GM23338 (cell line): ENCODE data around the gene EPB41L4A. TPM values are rescaled to one million over a fixed set of nuclear protein-coding genes. Genes with fewer than 3 reads are reported as not detected.

Experiments
- ATAC-seq: fragments of 200-7000 bp; cut with Tn5 transposase; 3 replicates; pipeline ENCODE4 v1.9.1; 2020
- DNase-seq: peaks from one replicate; pipeline ENCODE4 v3.0.0-alpha.2; 2015; ENCODE audit warnings: low spot score
- H2AFZ ChIP-seq: fragments of 200-600 bp; sonication (generic); 2 replicates; pipeline ENCODE4 v1.8.0; 2016; ENCODE audit warnings: antibody characterized with exemption, mild to moderate bottlenecking, moderate library complexity
- H3F3A ChIP-seq: fragments of 200-600 bp; sonication (generic); replicated peaks from 2 replicates; pipeline ENCODE4 v1.8.0; 2017; ENCODE audit warnings: antibody characterized with exemption, mixed run types, low read depth
- H3K27ac ChIP-seq: fragments of 200-600 bp; sonication (generic); 2 replicates; pipeline ENCODE4 v1.6.1; 2016; ENCODE audit warnings: low read depth
- H3K27me3 ChIP-seq: fragments of 200-600 bp; sonication (generic); 2 replicates; pipeline ENCODE4 v1.8.0; 2016; ENCODE audit warnings: mild to moderate bottlenecking, mixed run types, moderate library complexity; ENCODE audit not compliant: insufficient read depth
- H3K36me3 ChIP-seq: fragments of 200-600 bp; sonication (generic); 2 replicates; pipeline ENCODE4 v1.8.0; 2016; ENCODE audit warnings: mild to moderate bottlenecking; ENCODE audit not compliant: insufficient read depth
- H3K4me1 ChIP-seq: fragments of 200-600 bp; sonication (generic); 2 replicates; pipeline ENCODE4 v1.8.0; 2016; ENCODE audit warnings: mild to moderate bottlenecking, moderate library complexity; ENCODE audit not compliant: insufficient read depth
- H3K4me2 ChIP-seq: fragments of 200-600 bp; sonication (generic); 2 replicates; pipeline ENCODE4 v1.7.1; 2017; ENCODE audit warnings: mixed run types
- H3K4me3 ChIP-seq: fragments of 200-600 bp; sonication (generic); 2 replicates; pipeline ENCODE4 v1.6.1; 2016; ENCODE audit warnings: mixed run types
- H3K79me2 ChIP-seq: fragments of 200-600 bp; sonication (generic); replicated peaks from 2 replicates; pipeline ENCODE4 v1.8.0; 2017; ENCODE audit warnings: mild to moderate bottlenecking; ENCODE audit not compliant: insufficient read depth
- H3K9me2 ChIP-seq: fragments of 200-600 bp; sonication (generic); 2 replicates; pipeline ENCODE4 v1.8.0; 2017; ENCODE audit not compliant: insufficient read depth
- H4K20me1 ChIP-seq: fragments of 200-600 bp; sonication (generic); replicated peaks from 2 replicates; pipeline ENCODE4 v1.8.0; 2017; ENCODE audit warnings: mild to moderate bottlenecking; ENCODE audit not compliant: insufficient read depth
- H3K27ac Mint-ChIP-seq: 2 replicates; pipeline ENCODE4 v1.8.0; 2020; ENCODE audit warnings: inconsistent platforms, mild to moderate bottlenecking, moderate library complexity, mixed read lengths
- H3K27me3 Mint-ChIP-seq: 3 replicates; pipeline ENCODE4 v1.8.0; 2022; ENCODE audit warnings: low read depth, mild to moderate bottlenecking, moderate library complexity, mixed read lengths, inconsistent platforms; ENCODE audit not compliant: insufficient read depth, poor library complexity
- H3K36me3 Mint-ChIP-seq: 3 replicates; pipeline ENCODE4 v1.8.0; 2021; ENCODE audit warnings: low read depth, mild to moderate bottlenecking, inconsistent platforms, moderate library complexity, mixed read lengths
- H3K4me1 Mint-ChIP-seq: 3 replicates; pipeline ENCODE4 v1.8.0; 2020; ENCODE audit warnings: mild to moderate bottlenecking, inconsistent platforms, mixed read lengths
- H3K4me3 Mint-ChIP-seq: 3 replicates; pipeline ENCODE4 v1.8.0; 2021; ENCODE audit warnings: moderate library complexity, mild to moderate bottlenecking, inconsistent platforms, mixed read lengths
- H3K9me3 Mint-ChIP-seq: 3 replicates; pipeline ENCODE4 v1.8.0; 2020; ENCODE audit warnings: moderate library complexity, mild to moderate bottlenecking, inconsistent platforms, mixed read lengths
- CREB1 ChIP-seq: fragments of 250-450 bp; sonication (Bioruptor Pico); IDR thresholded peaks from 2 replicates; pipeline ENCODE4 v1.5.0; 2020; ENCODE audit warnings: low read depth, mild to moderate bottlenecking, moderate library complexity
- CTCF ChIP-seq, 2 experiments: fragments of 200-600 bp in 1 of 2; sonication (generic) in 1 of 2; conservative IDR thresholded peaks; 2 replicates each; pipeline versions ENCODE4 v1.5.1 to v1.6.1; 2016 to 2017; ENCODE audit warnings: antibody characterized with exemption in 2 of 2, low read depth in 2 of 2, mild to moderate bottlenecking in 2 of 2, moderate library complexity in 1 of 2
- ETS1 ChIP-seq: IDR thresholded peaks from 2 replicates; pipeline ENCODE4 v1.6.1; 2016; ENCODE audit warnings: antibody characterized with exemption
- EZH2 ChIP-seq: fragments of 200-600 bp; sonication (generic); IDR thresholded peaks from one replicate; pipeline ENCODE4 v1.8.0; 2017; ENCODE audit warnings: antibody characterized with exemption, mild to moderate bottlenecking, low read depth; ENCODE audit not compliant: unreplicated experiment
- EZH2phosphoT487 ChIP-seq: fragments of 200-600 bp; sonication (generic); IDR thresholded peaks from one replicate; pipeline ENCODE4 v1.8.1; 2018; ENCODE audit warnings: antibody characterized with exemption; ENCODE audit not compliant: unreplicated experiment
- JUNB ChIP-seq: IDR thresholded peaks from one replicate; pipeline ENCODE4 v1.6.1; 2016; ENCODE audit warnings: antibody characterized with exemption; ENCODE audit not compliant: unreplicated experiment
- NANOG ChIP-seq: IDR thresholded peaks from 2 replicates; pipeline ENCODE4 v1.6.1; 2016; ENCODE audit warnings: antibody characterized with exemption, borderline replicate concordance
- POLR2AphosphoS5 ChIP-seq: IDR thresholded peaks from 2 replicates; pipeline ENCODE4 v1.6.1; 2016; ENCODE audit warnings: antibody characterized with exemption, low read depth
- REST ChIP-seq: IDR thresholded peaks from one replicate; pipeline ENCODE4 v1.6.1; 2018; ENCODE audit warnings: antibody characterized with exemption; ENCODE audit not compliant: unreplicated experiment
- STAT1 ChIP-seq: IDR thresholded peaks from one replicate; pipeline ENCODE4 v1.6.1; 2016; ENCODE audit warnings: antibody characterized with exemption; ENCODE audit not compliant: unreplicated experiment
- ZNF114 ChIP-seq: fragments of 250-450 bp; sonication (Bioruptor Pico); IDR thresholded peaks from 2 replicates; pipeline ENCODE4 v1.5.0; 2020; ENCODE audit warnings: mild to moderate bottlenecking, moderate library complexity
- ZNF331 ChIP-seq: fragments of 250-450 bp; sonication (Bioruptor Pico); IDR thresholded peaks from 2 replicates; pipeline ENCODE4 v1.5.0; 2020; ENCODE audit warnings: low read depth, mild to moderate bottlenecking, moderate library complexity
- ZNF462 ChIP-seq: fragments of 250-450 bp; sonication (Bioruptor Pico); IDR thresholded peaks from 2 replicates; pipeline ENCODE4 v1.5.0; 2020; ENCODE audit warnings: mild to moderate bottlenecking, moderate library complexity
- polyA plus RNA-seq: library from polyadenylated mRNA; unstranded; fragments of >200 nt; fragmentation: Nextera tagmentation; extraction: Ambion mirVana; gene quantifications from 2 replicates; pipeline ENCODE4 v1.2.1, GENCODE V29; 2016
- total RNA-seq: library from RNA; depleted of rRNA; stranded (reverse); fragments of >200 nt; shearing (Covaris generic); gene quantifications from 2 replicates; pipeline ENCODE4 v1.2.3, GENCODE V29; 2014

Gene EPB41L4A
- total and polyA plus RNA-seq, 2 experiments from 2014 or later: 5.7 to 6.0 TPM

GRCh38 chr5:112196584-112196983, 222.5 kb downstream of the EPB41L4A start:
- ATAC-seq (no peak), DNase-seq (no peak)
- TF ChIP-seq REST (no peak), NANOG (no peak), ZNF462 (CRISPR knock-in tag) (no peak), JUNB (no peak), ETS1 (no peak), CTCF (conservative IDR thresholded peaks at IDR 0.05; ENCODE audit: low read depth in 2 of 2) (no peak), POLR2AphosphoS5 (no peak), EZH2phosphoT487 (no peak), ZNF114 (CRISPR knock-in tag) (no peak), ZNF331 (CRISPR knock-in tag) (no peak), CREB1 (no peak), EZH2 (no peak), STAT1 (no peak)
- Histone ChIP-seq H3K27me3 (no peaks in the 10 kb centered on the region), H3K4me3 (no peak overlapping the region), H3K4me1 (no peaks in the 10 kb centered on the region), H4K20me1 (no peaks in the 10 kb centered on the region), H3K79me2 (no peaks in the 10 kb centered on the region), H3F3A (no peaks in the 10 kb centered on the region), H3K36me3 (no peaks in the 10 kb centered on the region), H2AFZ (no peak overlapping the region), H3K27ac (no peak overlapping the region), H3K4me2 (no peak overlapping the region), H3K9me2 (peaks cover 6% of the 10 kb centered on the region; the same call in 1 of the 2 replicates)
- Mint-ChIP-seq H3K4me1 (no peaks in the 10 kb centered on the region; the same call in 1 of the 3 replicates), H3K27ac (no peak overlapping the region), H3K4me3 (no peak overlapping the region), H3K27me3 (no peaks in the 10 kb centered on the region), H3K36me3 (no peaks in the 10 kb centered on the region), H3K9me3 (no peaks in the 10 kb centered on the region)
